ENCODE measurements around the gene DNAJB6. TPM values are rescaled to one million over a fixed set of nuclear protein-coding genes. Genes with fewer than 3 reads are reported as not detected.
A peak's percentile ranks its signal among the peaks of the same experiment; 100 is the strongest.

The DNAJB6 gene
- polyA plus RNA-seq, 4 donors: 144 to 171 (median 163) TPM

DNA sequence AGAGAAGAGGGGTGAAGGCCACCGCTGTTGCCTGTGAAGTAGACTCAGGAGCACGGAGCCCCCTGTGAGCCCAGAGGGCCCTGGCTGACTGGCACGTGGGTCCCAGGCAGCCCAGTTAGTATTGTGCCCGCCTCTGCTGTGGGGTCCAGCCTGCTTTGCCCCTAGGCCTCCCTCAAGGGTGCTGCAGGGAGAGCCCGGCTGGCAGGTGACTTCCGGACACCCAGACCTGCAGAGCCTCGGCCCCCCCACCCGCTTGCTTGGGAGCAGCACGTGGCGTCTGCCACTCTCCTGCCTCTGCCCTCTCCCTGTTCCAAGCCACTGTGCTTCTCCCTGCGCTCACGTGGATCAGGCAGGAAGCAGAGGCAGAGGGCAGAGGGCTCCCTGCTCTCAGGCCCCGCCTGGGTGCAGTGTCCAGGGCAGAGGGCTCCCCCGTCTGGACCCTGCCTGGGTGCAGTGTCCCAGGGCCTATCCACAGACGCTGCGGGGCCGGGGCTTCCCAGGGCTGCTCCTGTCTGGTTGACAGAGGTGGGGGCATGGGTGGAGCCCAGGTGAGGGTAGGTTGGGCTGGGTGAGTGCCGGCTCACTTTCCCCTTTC lies 88.4 kb downstream of the DNAJB6 start:
- no peak for DNase-seq (ENCODE audit: low read depth in 4 of 4, low spot score in 3 of 4)

DNA sequence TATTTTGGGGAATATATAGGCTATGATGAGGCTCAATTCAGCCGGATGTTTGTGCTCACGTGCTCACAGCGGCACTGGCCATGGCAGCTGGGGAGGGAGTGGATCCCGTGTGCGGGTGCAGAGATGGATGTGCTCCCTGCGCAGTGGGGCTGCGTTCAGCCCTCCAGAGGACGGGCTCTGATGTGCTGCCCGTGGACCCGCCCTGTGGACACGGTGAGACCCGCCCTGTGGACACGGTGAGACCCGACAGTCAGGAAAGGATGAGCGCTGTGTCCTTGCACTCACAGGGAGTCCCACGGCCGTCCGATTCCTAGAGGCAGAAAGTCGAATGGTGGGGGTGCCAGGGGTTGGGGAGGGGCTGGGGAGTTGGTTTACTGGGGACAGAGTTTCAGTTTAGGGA lies 89.0 kb downstream of the DNAJB6 start:
- no peak for DNase-seq (ENCODE audit: low read depth in 4 of 4, low spot score in 3 of 4)

DNA sequence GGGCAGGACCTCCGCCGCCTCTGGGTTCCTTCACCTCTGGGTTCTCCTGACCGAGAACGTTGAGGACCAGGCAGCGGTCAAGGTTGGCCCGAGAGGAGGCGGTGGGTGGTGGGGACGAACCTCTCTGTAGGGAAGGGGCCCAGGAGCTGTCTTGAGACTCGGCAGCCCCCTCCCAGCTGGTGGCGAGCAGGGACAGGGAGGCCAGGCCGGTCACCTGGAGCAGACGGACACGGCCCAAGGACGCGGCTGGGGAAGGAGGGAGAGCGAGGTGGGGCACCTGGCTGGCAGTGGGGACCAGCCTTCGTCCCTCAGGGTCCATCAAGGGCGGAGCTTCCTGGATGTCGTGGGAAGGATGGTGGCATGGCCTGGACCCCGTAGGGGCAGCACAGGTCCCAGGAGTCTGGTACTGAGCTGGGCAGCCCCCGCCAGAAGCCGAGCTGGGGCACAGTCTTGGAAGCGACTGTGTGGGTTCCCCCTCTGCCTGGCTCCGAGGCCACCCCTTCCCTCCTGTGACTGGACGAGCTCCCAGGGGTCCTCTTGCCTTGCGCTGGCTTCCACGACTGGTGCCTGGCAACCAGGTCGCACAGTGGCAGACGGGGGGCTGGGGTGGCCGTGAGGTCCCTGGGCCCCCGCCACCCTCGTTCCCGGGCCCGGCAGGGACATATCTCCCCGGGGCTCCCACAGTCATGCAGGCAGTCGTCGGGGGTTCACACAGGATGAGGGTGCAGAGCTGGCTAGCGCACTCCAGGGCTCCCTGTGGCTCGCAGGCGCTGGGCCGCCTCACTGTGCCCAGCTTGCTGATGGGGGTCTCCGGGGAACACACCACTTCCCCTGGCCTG lies 89.9 kb downstream of the DNAJB6 start:
- DNase-seq (ENCODE audit: low read depth in 4 of 4, low spot score in 3 of 4): no peak

DNA sequence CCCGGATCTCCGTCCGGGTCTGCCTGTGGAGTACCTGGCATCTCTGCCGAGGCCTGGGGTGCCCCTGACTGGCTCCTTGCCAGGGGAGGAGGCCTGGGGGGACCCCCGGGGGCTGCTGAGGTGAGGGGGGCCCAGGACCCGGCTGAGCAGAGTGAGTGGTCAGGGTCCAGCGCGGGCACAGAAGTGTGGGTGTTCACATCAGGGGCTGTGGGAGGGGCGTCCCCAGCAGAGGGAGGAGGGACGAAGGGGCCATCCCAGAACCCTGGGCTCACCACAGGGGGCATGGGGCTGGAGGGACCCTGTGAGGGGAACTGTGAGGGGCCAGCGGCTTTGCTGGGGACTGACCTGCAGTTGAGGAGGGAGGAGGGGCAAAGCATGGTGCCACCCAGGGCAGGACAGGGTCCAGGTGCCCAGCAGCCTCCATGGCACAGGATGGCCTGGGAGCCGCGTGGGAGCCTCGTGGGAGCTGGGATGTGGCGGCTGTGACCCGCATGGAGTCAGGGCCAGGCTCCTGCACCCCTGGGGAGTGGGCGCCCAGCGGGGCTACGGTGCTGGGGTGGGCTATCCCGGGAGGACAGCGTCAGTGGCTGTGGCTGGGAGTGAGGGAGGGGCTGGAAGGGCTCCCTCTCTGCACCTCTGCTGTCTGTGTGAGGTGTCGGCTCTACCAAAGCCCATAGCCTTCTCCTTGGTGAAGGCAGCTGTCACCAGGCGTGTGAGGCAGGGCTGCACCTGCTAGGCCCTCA lies 91.2 kb downstream of the DNAJB6 start:
- DNase-seq (ENCODE audit: low read depth in 4 of 4, low spot score in 3 of 4): no peak

DNA sequence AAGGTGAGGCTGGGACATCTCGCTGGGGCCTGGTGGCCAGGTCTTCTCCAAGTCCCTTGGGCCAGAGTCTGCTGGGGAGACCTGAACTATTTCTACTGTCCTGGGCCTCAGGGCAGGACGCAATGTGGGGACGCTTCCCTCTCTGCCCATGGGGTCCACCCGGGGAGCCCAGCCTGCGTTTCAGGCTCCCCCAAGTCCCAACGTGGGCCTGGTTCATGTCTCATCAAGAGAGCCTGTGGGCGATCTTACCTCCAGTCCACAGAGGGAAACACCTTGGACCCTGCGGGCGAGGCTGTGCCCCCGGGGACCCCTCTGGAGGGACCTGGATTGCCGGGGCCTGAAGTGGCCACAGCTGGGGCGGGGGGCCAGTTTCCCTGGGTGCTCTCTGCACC lies 91.7 kb downstream of the DNAJB6 start:
- no peak for DNase-seq (ENCODE audit: low read depth in 4 of 4, low spot score in 3 of 4)

DNA sequence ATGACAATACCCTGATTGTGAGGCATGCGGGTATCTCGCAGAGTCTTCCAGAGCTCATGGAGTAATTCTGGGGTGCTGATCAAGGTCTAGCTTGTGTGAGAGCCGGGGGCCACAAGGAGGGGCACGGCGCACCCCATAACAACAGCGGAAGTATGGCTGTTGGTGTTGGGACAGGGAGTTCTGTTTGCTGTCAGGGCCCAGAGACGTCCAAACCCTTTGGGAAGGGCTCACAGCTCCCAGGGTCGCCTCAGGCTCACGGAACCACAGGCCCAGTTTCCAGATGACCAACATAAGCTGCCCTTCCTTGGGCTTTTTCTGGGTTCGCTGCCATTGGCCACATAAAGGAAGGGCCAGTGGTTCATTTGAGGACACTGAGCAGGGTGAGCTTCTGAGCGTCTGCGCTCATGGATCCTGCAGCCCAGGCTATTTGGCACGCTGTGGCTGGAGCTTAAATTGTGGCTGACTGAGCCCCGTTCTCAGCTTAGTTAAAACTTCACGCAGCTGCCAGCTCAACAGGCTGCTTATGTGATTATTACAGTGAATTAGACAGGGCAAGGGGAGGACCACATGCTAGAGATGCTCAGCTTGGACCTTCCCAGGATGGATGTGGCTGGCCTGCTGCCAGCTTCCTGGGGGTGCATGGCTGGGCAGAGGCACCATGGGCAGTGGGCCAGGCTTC lies 92.3 kb downstream of the DNAJB6 start:
- DNase-seq (ENCODE audit: low read depth in 4 of 4, low spot score in 3 of 4): no peak

DNA sequence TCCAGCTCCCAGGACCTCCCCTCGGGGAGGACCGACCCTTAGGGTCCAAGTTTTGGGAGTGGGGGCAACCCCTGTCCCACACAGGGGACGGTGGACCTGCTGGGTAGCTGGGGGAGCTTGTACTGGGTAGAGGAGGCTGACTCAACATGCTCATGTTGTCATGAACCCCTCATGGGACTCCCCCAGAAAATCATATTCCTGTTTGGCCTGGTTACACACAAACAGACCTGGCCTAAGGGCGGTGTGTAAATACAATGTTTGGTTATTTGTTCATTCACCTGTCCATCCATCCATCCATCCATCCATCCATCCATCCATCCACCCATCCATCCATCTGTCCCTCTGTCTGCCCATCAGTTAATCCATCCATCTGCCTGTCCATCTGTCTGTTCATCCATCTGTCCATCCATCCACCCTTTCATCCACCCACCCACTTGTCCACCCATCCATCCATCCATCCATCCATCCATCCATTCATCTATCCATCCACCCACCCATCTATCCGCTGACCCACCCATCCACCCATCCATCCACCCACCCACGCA lies 92.9 kb downstream of the DNAJB6 start:
- DNase-seq (ENCODE audit: low read depth in 4 of 4, low spot score in 3 of 4): no peak

DNA sequence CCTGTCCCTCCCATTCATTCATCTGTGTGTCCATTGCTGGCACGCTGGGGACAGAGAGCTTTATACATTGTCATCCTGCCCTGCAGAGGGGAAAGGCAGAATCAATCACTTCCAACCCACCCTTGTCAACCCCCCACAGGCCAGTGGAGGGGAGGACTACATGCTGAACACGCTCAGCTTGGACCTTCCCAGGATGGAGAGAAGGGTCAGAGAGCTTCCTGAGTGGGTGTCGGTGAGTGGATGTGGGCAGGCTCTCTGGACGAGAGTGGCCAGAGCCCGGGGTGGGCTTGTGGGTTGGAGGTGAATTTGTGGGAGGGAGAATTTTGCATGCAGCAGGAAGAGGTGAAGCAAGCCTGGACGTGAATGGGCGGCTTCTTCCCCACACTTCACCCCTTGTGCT lies 93.9 kb downstream of the DNAJB6 start:
- DNase-seq (ENCODE audit: low read depth in 4 of 4, low spot score in 3 of 4): no peak

DNA sequence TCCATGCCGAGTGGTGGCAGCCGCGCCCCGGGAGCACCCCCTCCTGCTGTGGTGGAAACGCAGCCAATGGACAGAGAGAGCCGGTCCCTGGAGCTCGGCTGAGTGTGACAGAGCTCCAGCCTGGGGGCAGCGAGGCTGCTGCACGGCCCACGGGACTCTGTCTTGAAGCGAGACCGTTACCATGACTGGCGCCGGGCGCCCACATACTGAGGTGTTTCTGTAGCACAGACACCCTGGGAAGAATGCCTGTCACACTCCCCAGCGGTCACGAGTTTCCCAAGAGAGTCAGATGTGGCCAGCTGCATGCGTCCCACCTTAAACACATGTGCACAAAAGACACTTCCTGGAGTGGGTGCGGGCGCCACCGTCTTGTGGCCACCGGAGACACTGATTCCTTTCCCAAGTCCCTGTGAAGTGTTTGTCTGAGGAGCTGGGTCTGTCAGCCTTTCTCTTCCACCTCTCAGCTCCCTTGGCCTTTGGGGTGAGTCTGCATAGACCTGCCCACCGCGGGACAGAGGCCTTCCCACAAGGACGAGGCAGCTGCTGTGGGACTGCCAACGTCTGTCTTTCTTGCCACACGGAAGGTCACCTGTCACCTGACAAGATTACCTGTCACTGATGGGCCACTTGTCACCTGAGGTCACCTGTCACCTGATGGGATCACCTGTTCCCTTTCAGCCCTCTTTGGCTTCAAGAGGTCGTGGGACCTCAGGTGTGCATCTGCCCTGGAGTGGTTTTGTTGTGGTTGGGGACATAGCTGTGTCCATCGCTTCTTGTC lies 94.6 kb downstream of the DNAJB6 start:
- no peak for DNase-seq (ENCODE audit: low read depth in 4 of 4, low spot score in 3 of 4)

DNA sequence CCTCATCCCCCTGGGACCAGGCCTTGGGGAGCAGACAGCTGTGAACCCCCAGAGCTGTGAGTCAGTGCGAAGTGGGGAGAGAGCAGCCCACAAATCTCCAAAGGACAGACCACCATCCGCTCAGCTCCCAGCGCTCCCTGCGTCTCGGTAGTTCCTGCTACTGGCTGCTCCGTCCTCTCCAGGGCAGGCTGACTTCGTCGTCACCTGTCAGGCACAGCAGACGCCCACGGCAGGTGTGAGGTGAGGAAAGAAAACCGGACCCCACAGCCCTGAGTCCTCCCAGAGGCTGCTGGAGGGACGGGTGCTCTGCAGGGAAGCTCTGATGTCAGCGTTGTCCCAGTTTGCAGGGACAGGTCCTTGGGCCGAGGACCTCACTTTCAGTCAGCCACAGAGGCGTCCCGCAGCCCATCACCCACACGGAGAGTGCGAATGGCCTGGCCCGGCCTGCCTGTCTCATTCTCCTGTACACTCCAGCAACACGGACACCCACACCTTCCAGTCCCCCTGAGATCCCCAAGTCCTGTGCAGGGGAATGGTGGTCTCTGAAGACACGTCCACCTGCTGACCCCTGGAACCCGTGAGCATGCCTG lies 95.2 kb downstream of the DNAJB6 start:
- DNase-seq (ENCODE audit: low read depth in 4 of 4, low spot score in 3 of 4): no peak

DNA sequence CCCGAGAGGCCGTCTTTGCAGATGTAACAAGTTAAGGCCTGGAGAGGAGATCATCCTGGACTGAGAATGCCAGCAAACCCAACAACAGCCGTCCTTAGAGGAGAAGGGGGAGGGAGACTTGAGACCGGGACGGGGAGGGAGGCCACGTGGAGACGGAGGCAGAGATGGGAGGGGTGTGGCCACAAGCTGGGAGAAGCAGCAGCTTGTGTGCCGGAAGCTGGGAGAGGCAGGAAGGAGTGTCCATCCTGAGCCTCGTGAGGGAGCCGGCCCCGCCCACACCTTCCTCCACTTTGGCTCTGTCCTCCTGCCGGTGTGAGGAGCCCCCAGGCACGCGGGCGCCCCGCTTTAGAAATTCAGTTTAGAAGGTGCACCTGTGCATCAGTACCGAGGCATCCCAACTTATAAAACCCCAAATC lies 95.7 kb downstream of the DNAJB6 start:
- DNase-seq (ENCODE audit: low read depth in 4 of 4, low spot score in 3 of 4): peak in 2 of 4 donors; percentile 14 to 27

DNA sequence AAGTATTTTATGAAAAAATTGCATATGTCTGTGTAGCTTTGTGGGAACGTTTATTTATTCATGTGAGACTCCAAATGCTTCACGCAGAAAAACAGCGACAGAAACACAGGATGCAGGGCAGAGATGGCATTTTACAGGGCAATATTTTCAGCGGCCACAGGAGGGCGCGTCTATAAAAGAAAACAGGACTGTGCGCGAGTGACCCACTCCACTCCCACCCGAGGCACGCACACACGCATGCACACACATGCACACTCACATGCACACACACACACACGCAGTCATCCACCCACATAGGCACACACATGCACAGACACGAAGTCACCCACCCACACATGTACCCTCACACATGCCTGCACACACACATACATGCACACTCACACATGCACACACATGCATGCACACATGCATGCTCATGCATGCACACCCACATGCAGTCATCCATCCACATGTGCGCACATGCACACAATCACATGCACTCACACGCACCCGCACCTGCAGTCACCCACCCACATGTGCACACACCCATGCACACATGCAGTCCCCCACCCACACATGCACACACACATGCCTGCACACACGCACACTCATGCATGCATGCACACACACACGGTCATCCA lies 96.3 kb downstream of the DNAJB6 start:
- peak in 1 of 4 donors; percentile 16 for DNase-seq (ENCODE audit: low read depth in 4 of 4, low spot score in 3 of 4)

DNA sequence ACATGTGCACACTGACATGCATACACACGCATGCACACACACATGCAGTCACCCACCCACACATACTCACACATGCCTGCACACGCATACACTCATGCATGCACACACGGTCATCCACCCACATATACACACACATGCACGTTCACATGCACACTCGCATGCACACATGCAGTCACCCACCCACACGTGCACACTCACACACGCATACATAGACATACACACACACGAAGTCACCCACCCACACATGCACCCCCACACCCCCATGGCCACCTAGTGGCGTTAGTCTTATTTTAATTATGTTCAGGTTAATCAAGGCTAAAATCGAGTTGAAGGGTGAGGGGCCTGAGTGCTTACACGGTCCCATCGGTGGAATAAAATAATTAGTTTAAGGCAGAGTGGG lies 96.8 kb downstream of the DNAJB6 start:
- DNase-seq (ENCODE audit: low read depth in 4 of 4, low spot score in 3 of 4): no peak

DNA sequence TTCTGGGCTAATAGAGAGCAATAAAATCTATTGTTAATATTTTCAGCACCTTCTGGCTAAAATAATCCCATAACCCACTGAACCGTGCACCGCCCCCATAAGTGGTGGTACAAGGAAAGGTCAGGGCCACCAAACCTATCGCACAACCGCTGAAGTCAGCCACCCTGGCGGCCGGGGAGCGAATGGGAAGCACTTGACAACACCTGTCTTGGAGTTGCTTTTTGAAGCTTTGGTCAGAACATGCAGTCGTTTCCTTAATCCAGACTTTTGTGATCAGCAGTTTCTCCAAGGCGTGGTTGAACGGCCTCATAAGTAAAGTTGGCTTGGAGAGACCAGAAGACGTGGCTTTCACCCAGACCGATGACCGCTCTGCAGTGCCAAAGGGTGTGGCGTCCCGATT lies 97.4 kb downstream of the DNAJB6 start:
- no peak for DNase-seq (ENCODE audit: low read depth in 4 of 4, low spot score in 3 of 4)

DNA sequence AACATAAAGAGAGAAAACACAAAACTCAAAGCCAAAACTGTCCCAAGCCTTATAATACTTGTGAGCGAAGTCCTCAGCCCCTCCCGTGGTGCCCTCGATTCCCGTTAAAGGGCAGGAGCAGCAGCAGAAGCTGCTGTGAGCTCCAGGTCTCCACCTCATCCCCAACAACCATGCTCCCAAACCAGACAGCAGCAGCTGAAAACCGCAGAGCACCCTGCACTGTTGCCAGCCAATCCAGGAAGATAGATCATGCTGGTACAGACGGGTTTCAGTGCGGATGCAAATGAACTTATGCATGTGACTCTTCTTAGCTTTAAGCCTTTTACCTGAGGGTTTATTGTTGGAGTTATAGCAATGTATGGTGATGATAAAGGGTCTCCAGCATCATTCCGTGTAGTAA lies 97.9 kb downstream of the DNAJB6 start:
- DNase-seq (ENCODE audit: low read depth in 4 of 4, low spot score in 3 of 4): no peak

DNA sequence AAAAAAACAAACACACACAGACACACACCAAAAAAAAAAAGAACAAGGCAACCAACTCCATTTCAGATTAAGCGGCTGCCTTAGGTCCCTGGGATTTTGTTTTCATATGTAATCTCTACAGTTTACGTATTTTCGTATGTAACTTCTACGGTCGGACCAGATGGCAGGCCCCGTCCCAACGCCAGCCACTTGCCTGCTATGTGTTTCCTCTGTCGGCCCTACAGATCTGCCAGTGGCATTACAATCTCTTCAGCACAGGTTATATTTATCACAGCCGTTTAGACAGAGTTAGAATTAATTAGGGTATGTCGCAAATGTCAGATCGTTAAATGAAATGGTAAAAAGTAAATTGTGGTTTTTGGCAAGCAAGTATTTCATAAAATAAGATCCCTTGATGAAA lies 99.3 kb downstream of the DNAJB6 start:
- no peak for DNase-seq (ENCODE audit: low read depth in 4 of 4, low spot score in 3 of 4)

DNA sequence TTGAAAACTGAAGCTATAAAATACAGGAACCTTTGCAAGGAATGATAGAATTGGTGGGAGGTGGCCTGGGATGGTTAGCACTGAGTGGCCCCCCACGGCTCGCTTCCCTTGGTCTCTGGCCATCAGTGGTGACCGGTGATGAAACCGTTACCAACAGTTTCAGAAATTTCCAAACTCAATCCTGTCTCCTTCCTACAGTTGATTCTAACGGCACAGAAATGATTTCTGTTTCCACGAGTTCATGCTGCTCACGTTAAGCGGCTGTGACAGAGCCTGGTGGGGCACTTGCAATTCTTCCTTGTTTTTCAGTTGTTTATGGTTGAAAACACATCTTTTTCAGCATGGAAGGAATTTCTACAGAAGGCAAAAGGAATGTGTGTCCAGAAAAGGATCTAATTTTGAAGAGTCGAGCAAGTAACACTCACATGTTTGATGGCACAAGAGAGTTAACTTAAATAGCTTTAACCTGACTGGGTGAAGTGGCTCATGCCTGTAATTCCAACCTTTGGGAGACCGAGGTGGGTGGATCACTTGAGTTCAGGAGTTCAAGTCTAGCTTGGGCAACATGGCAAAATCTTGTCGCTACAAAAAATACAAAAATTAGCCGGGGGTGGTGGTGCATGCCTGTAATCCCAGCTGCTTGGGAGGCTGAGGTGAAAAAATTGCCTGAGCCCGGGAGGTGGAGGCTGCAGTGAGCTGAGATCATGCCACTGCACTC lies 100.1 kb downstream of the DNAJB6 start:
- DNase-seq (ENCODE audit: low read depth in 4 of 4, low spot score in 3 of 4): no peak

DNA sequence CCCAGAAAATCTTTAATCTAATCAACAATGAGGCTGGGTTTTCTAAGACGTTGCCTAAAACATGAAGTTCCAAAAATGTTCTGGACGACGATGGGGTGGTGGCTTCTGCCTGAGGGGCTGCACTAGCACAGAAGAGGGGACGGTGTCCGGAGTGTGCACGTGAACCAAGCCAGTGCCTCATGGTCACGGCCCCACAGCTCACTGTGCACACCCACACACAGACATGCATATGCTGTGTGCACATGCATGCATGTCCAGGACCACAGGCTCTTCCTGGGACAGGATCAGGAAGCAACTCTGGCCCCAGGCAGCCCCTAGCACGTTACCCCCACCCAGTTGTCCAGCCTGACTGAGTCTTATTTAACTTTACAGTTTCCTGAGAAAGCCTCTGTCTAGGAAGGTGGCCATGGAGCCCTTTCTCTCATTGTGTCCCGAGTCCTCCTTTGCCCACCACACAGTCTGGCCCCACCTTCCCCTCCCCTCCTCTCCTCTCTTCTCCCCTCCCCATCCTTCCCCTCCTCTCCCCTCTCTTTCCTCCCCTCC lies 100.8 kb downstream of the DNAJB6 start:
- DNase-seq (ENCODE audit: low read depth in 4 of 4, low spot score in 3 of 4): no peak

All from left renal pelvis (tissue), 4 donors.